Activated T-cell treated with anti-CD3 and anti-CD28 coated beads, Interleukin-2, amount 50 U/mL, for 72 hours (primary cell): ENCODE data around the gene ZNF692. TPM values are rescaled to one million over a fixed set of nuclear protein-coding genes. Genes with fewer than 3 reads are reported as not detected.
A peak's percentile ranks its signal among the peaks of the same experiment; 100 is the strongest.
"Not testable (repeated sequence)": the region's sequence is repeated elsewhere in the genome, so short reads cannot be mapped to it uniquely, and the experiment has no call there.

Source experiments
- ATAC-seq, 2 donors: fragments of 150-1000 bp; cut with Tn5 transposase; replicated peaks in 1 of 2; 2 replicates each; pipeline ENCODE4 v1.10.0; 2021; ENCODE audit warnings: moderate library complexity in 2 of 2, mild to moderate bottlenecking in 1 of 2
- DNase-seq, 2 donors: peaks; one replicate each; pipeline ENCODE4 v3.0.0; 2021 to 2022; ENCODE audit warnings: mixed read lengths in 1 of 2
- H3K27ac Mint-ChIP-seq: one replicate; pipeline ENCODE4 v1.8.0; 2022; ENCODE audit warnings: mild to moderate bottlenecking, moderate library complexity, mixed read lengths
- H3K27me3 Mint-ChIP-seq: one replicate; pipeline ENCODE4 v1.8.0; 2022; ENCODE audit warnings: low read depth, mixed read lengths
- H3K36me3 Mint-ChIP-seq, 2 donors: one replicate each; pipeline ENCODE4 v1.8.0; 2022; ENCODE audit warnings: mixed read lengths in 2 of 2, mild to moderate bottlenecking in 1 of 2; ENCODE audit not compliant: insufficient read depth in 2 of 2
- H3K4me1 Mint-ChIP-seq: one replicate; pipeline ENCODE4 v1.8.0; 2022; ENCODE audit warnings: low read depth, mixed read lengths
- H3K4me3 Mint-ChIP-seq, 2 donors: one replicate each; pipeline ENCODE4 v1.8.0; 2022; ENCODE audit warnings: mild to moderate bottlenecking in 2 of 2, mixed read lengths in 2 of 2, moderate library complexity in 2 of 2
- H3K9me3 Mint-ChIP-seq, 2 donors: one replicate each; pipeline ENCODE4 v1.8.0; 2022; ENCODE audit warnings: mixed read lengths in 2 of 2
- total RNA-seq, 2 donors: library from RNA; stranded (reverse); gene quantifications; one replicate each; pipeline ENCODE4 v1.2.3, GENCODE V29; 2022

ZNF692 gene
- total RNA-seq, 2 donors from 2014 or later: 42.8 to 57.6 TPM

GRCh38 chr1:248839168-248839555, 19.7 kb downstream of the ZNF692 start:
- Mint-ChIP-seq H3K4me3 (no peak overlapping the region), H3K27ac (peak overlapping the region; percentile 81)

DNA sequence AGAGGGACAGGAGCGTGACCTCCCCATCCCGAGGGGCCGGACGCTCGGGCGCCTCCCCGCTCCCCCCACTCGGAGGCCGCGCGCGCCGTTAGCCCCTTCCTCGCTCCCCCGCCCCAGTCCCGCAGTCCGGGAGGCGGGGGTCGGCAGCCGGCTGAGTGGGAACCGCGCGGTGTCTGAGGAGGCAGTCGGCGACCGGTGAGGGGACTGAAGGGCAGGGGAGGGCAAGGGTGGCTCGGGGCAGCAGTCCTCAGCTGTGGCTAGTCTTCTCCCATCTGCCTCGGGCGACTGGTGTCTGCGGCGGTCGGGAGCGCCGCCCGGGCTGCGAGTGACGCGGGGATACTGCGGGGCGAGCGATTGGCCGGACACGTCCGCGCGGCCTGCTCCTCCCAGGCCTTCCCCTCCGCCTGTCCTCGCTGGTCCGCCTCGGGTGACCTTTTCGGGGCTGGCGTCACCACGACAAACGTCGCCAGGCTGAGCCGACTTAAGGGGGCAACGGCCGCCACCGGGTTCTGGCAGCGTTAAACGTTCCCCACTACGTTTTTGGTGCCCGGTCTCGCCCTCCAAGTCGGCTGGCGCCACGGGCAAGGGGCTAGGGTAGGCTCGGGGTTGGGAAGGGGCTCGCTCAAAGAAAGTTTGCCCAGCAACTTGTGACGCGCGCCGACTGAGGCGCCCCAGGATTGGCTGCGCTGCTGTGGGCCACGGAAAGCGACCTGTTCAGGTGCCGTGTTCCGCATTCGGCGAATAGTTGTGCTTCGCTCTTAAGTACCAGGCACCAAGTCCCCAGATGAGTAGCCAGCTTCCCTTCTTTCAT, 20.3 kb downstream of the ZNF692 start:
- H3K27me3 Mint-ChIP-seq: no peaks in the 10 kb centered on the region
- ATAC-seq: peak; percentile 73 to 76
- no peak overlapping the region for H3K4me3 Mint-ChIP-seq
- H3K27ac Mint-ChIP-seq: peak overlapping the region; percentile 81
- H3K36me3 Mint-ChIP-seq: peaks cover 0 to 1% of the 10 kb centered on the region in 2 donors
- H3K9me3 Mint-ChIP-seq: no peaks in the 10 kb centered on the region
- DNase-seq: peak; percentile 84 to 87
- H3K4me1 Mint-ChIP-seq: peaks cover 35% of the 10 kb centered on the region

More at GRCh38 chr1:248839168-248839555, 19.7 kb downstream of the ZNF692 start:
- DNase-seq: no peak
- ATAC-seq: no peak
- Mint-ChIP-seq H3K27me3 (no peaks in the 10 kb centered on the region), H3K9me3 (no peaks in the 10 kb centered on the region), H3K36me3 (peaks cover 0 to 1% of the 10 kb centered on the region in 2 donors), H3K4me1 (peaks cover 35% of the 10 kb centered on the region)

- Mint-ChIP-seq H3K4me1 (peaks cover 35% of the 10 kb centered on the region), H3K27ac (peak within 1 kb of the TSS; percentile 81), H3K4me3 (no peak within 1 kb of the TSS), H3K36me3 (peaks cover 0 to 1% of the 10 kb centered on the region in 2 donors), H3K27me3 (no peaks in the 10 kb centered on the region), H3K9me3 (no peaks in the 10 kb centered on the region)
- ATAC-seq (peak; percentile 85 to 87), DNase-seq (peak; percentile 95 to 96)
These were observed 21.0 kb downstream of the ZNF692 start, which contains the start of gene ZNF672 for GRCh38 chr1:248837781-248838356. TSS of gene ZNF672 (plus strand) at chr1:248838224. CDS start at chr1:248847275, 9,051 bp downstream.

DNA sequence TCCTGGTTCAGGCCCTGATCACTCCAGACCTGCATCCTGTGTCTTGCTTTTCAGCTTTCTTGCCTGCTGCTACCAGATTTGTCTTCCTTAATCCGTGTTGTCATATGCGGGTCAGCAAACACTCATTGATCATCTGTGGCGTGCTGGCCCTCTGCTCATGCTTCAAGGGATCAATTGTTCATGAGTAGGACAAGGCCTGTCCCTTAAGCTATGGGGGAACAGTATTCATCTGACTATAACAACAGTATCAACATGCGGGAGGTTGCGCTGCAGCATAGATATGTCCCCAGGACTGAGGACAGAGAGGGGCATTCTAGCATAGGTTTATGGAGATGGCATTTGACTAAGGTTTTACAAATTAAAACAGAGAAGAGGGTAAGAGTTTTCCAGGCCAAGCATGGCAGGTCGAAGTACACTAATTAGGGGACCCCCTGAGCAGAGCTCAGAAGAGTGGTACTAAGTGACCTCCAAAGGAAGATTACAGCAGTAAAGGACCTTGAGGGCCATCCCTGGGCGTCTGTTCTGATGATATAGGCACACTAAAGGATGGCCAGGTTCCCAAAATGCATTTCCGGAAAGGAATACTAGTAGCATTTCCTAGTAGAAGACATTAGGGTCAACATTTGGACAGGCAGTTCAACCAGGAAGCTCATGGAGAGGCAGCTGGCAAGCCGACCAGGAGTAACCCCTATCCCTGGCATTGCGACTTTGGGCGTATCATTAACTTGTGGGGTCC, 21.7 kb downstream of the ZNF692 start:
- DNase-seq: no peak
- Mint-ChIP-seq H3K27ac (no peak overlapping the region), H3K4me3 (no peak overlapping the region), H3K4me1 (peaks cover 31% of the 10 kb centered on the region), H3K9me3 (no peaks in the 10 kb centered on the region), H3K27me3 (no peaks in the 10 kb centered on the region), H3K36me3 (peaks cover 0 to 1% of the 10 kb centered on the region in 2 donors)
- no peak for ATAC-seq

GRCh38 chr1:248834343-248834940, 24.4 kb downstream of the ZNF692 start:
- no peak overlapping the region for H3K27ac Mint-ChIP-seq
- H3K4me1 Mint-ChIP-seq: peaks cover 4% of the 10 kb centered on the region
- no peaks in the 10 kb centered on the region for H3K27me3 Mint-ChIP-seq
- no peaks in the 10 kb centered on the region for H3K36me3 Mint-ChIP-seq
- ATAC-seq (no peak), DNase-seq (no peak)
- H3K4me3 Mint-ChIP-seq: no peak overlapping the region
- no peaks in the 10 kb centered on the region for H3K9me3 Mint-ChIP-seq

DNA sequence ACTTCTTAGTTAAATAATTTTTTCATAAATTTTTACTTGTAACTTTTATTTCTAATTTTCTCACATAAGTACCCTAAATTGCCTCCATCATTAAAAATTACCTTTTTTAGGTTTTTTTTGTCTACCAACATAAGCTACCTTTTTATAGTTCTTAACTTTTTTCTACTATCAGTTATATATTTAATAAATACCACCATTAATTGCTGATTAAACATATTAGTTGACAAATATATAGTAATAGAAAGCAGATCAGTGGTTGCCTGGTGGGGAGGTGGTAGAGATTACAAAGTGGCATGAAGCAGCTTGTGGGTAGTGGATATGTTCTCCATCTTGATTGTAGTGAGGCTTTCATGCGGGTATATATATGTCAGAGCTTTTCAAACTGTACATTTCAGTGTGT, 27.0 kb downstream of the ZNF692 start:
- H3K4me1 Mint-ChIP-seq: peaks cover 17% of the 10 kb centered on the region
- no peaks in the 10 kb centered on the region for H3K9me3 Mint-ChIP-seq
- no peaks in the 10 kb centered on the region for H3K27me3 Mint-ChIP-seq
- H3K27ac Mint-ChIP-seq: no peak overlapping the region
- no peaks in the 10 kb centered on the region for H3K36me3 Mint-ChIP-seq
- DNase-seq (no peak), ATAC-seq (no peak)
- H3K4me3 Mint-ChIP-seq: no peak overlapping the region

DNA sequence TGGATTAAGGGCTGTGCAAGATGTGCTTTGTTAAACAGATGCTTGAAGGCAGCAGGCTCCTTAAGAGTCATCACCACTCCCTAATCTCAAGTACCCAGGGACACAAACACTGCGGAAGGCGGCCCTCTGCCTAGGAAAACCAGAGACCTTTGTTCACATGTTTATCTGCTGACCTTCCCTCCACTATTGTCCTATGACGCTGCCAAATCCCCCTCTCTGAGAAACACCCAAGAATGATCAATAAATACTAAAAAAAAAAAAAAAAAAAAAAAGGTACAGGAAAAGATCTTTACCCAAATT, 28.2 kb downstream of the ZNF692 start:
- not testable (repeated sequence) for H3K27ac Mint-ChIP-seq, ATAC-seq, H3K9me3 Mint-ChIP-seq, DNase-seq, H3K27me3 Mint-ChIP-seq, H3K4me3 Mint-ChIP-seq, H3K36me3 Mint-ChIP-seq
- peaks cover 20% of the 10 kb centered on the region for H3K4me1 Mint-ChIP-seq

DNA sequence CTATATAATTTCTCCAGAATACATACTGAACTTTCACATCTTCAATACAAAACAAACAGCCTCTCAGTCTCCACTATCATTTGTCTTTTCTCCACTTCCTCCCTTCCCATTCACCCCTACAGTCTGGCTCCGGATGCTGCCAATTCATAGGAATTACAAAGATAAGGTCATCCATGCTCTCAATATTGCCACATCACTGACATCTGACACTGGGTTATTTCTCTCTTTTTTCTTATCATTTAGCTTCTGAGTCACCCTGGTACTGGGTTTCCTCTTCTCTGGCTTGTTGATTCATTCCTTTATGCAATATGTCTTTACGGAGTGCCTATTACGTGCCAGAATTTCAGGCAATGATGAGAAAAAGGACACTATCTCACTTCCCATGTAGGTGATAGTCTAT, 30.0 kb downstream of the ZNF692 start:
- DNase-seq (no peak), ATAC-seq (no peak)
- Mint-ChIP-seq H3K4me3 (peak overlapping the region in 1 of 2 donors; percentile 25), H3K9me3 (peaks cover 0 to 2% of the 10 kb centered on the region in 2 donors), H3K27ac (peak overlapping the region; percentile 29), H3K36me3 (peaks cover 3 to 9% of the 10 kb centered on the region in 2 donors), H3K4me1 (peaks cover 33% of the 10 kb centered on the region), H3K27me3 (no peaks in the 10 kb centered on the region)

DNA sequence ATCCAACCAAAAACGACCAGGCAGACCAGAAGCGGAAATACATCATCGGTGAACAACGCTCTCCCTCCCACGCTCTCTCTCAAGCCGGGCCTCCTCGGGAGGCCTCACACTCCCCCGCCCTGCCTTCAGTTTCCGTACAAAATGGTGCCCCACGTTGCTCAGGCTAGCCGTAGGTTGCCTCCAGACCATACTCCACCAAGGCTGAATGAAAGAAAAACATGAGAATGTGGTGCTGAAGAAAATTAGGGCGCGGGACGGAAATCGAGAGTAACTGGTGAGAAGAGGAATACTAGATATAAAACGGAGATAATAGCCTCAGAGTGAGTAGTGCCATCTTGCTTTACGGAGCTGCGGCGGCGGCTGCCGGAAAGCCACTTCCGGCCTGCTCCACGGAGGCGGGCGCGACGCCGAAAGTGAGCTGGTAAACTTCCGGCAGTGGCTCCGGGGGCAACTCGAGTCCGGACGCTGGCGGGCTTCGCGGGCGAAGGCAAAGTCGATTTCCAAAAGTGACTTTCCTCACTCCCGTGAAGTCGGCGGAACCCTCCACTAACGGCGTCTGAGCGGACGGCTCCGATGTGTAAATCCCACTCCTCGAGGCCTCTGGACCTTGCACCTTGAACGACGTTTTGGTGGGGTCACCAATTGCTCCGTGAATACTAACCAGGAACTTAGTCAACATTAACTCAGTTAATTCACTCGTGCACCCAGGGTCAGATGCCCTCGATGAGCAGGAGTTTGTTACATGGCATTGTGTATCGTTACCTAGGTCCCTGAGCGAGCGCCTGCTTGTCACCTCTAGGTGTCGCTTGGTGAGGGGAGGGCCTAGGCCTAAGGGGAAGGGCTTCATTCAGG, 32.8 kb downstream of the ZNF692 start, which contains the start of gene SH3BP5L:
Gene SH3BP5L, minus strand, starts transcription at position 7 of the 852 bp plus-strand sequence. CDS start 980 bp downstream, outside the sequence.
- peak within 1 kb of the TSS; percentile 97 for H3K27ac Mint-ChIP-seq

DNA sequence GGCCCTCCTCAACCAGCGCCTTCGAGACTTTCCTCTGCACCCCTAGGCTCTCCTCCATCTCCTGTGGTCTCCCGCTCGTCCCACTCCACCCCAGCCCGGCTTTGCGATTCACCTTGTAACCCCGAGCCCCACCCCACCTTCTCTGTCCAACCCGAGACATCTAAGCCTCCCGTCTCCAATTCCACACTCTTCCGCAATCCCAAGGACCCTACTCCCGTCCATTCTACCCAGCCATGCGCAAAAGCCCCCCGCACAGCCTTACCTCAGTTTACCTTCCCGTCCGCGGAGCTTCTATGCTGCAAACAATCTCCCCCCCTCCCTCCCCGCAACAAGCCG, 33.3 kb downstream of the ZNF692 start:
- Mint-ChIP-seq H3K36me3 (peaks cover 5 to 11% of the 10 kb centered on the region in 2 donors), H3K9me3 (peaks cover 0 to 2% of the 10 kb centered on the region in 2 donors), H3K27ac (peak overlapping the region; percentile 97), H3K4me1 (peaks cover 65% of the 10 kb centered on the region), H3K4me3 (peak overlapping the region; percentile 90 to 99), H3K27me3 (no peaks in the 10 kb centered on the region)
- peak; percentile 8 to 10 for ATAC-seq
- no peak for DNase-seq

More for the DNA sequence above, 32.8 kb downstream of the ZNF692 start, which contains the start of gene SH3BP5L:
- DNase-seq (peak; percentile 90 to 94), ATAC-seq (peak; percentile 88 to 89)
- peaks cover 5 to 9% of the 10 kb centered on the region in 2 donors for H3K36me3 Mint-ChIP-seq
- H3K9me3 Mint-ChIP-seq: peaks cover 0 to 2% of the 10 kb centered on the region in 2 donors
- peaks cover 60% of the 10 kb centered on the region for H3K4me1 Mint-ChIP-seq
- peak within 1 kb of the TSS; percentile 90 to 99 for H3K4me3 Mint-ChIP-seq
- H3K27me3 Mint-ChIP-seq: no peaks in the 10 kb centered on the region

DNA sequence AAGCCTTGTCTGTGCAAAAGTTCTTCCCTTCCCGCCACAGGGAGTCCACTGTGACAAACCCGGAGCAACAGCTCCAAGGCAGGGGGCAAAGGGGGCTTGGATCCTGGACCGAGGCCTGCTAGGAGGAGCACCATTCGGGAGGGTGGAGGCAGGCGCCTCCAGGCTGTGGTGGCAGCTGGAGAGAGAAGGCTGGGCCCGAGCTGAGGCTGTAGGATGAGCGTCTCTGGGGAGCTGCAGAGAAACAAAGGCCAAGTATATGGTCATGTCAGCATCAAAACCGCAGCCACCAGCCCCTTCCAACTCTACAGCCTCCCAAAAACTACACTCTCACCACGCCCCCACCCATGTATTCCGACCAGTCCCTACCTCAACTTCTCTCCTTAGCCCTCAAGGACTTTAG, 33.7 kb downstream of the ZNF692 start:
- Mint-ChIP-seq H3K27ac (peak overlapping the region; percentile 97), H3K4me3 (peak overlapping the region; percentile 90 to 99), H3K27me3 (no peaks in the 10 kb centered on the region), H3K9me3 (peaks cover 0 to 2% of the 10 kb centered on the region in 2 donors), H3K4me1 (peaks cover 69% of the 10 kb centered on the region), H3K36me3 (peaks cover 7 to 12% of the 10 kb centered on the region in 2 donors)
- ATAC-seq (no peak), DNase-seq (no peak)

DNA sequence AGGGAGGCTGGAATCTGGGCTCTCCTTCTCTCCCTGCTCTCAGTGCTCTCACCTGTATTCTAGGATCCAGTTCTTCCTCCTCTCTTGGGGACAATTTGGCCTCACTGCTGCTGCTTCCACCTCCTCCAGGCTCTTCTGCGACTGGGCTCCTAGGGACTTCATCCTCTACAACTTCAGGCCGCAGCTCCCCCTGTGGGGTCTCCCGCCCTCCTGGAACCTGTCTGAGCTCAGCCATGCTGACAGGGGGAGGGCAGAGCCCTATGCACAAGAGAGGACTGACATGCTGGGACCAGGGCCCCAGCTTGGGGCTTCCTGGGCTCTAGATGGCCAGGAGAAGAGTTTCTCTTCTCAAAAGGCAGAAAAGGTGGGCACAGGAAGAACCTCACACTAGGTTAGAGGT, 34.2 kb downstream of the ZNF692 start:
- peaks cover 7 to 14% of the 10 kb centered on the region in 2 donors for H3K36me3 Mint-ChIP-seq
- H3K4me1 Mint-ChIP-seq: peaks cover 72% of the 10 kb centered on the region
- ATAC-seq: no peak
- no peaks in the 10 kb centered on the region for H3K27me3 Mint-ChIP-seq
- peaks cover 0 to 2% of the 10 kb centered on the region in 2 donors for H3K9me3 Mint-ChIP-seq
- DNase-seq: no peak
- peak overlapping the region; percentile 90 to 99 for H3K4me3 Mint-ChIP-seq
- no peak overlapping the region for H3K27ac Mint-ChIP-seq
